NCI-H2029 treated with DMSO at 0.1 percent for 48 hours (cell line): ENCODE data around the gene ZCCHC14.

ENCODE experiments used
- DNase-seq: peaks from one replicate; lab custom pipeline; 2025; lab: John Stamatoyannopoulos, UW

ZCCHC14 gene

GRCh38 chr16:87457061-87457611 lies 35.7 kb downstream of the ZCCHC14 start:
- no peak for DNase-seq

GRCh38 chr16:87454391-87454790 lies 38.4 kb downstream of the ZCCHC14 start:
- DNase-seq = no peak

- no peak for DNase-seq
Measured at GRCh38 chr16:87453326-87453725, 39.5 kb downstream of the ZCCHC14 start.

- no peak for DNase-seq
Measured at GRCh38 chr16:87451563-87452210, 41.1 kb downstream of the ZCCHC14 start.

- no peak for DNase-seq
Measured at GRCh38 chr16:87448866-87449265, 44.0 kb downstream of the ZCCHC14 start.

GRCh38 chr16:87447323-87447722 lies 45.5 kb downstream of the ZCCHC14 start:
- DNase-seq = no peak

GRCh38 chr16:87446479-87446878 lies 46.3 kb downstream of the ZCCHC14 start:
- DNase-seq = no peak

GRCh38 chr16:87445486-87445885 lies 47.3 kb downstream of the ZCCHC14 start:
- no peak for DNase-seq

- DNase-seq = no peak
Measured at GRCh38 chr16:87443964-87444363, 48.9 kb downstream of the ZCCHC14 start.

GRCh38 chr16:87443016-87443415 lies 49.8 kb downstream of the ZCCHC14 start:
- DNase-seq = no peak

GRCh38 chr16:87442581-87442966 lies 50.2 kb downstream of the ZCCHC14 start:
- no peak for DNase-seq

- DNase-seq = no peak
Measured at GRCh38 chr16:87441886-87442580, 50.8 kb downstream of the ZCCHC14 start.

- no peak for DNase-seq
Measured at GRCh38 chr16:87439926-87440325, 52.9 kb downstream of the ZCCHC14 start.

- no peak for DNase-seq
Measured at GRCh38 chr16:87438611-87438985, 54.2 kb downstream of the ZCCHC14 start.

GRCh38 chr16:87437911-87438610 lies 54.8 kb downstream of the ZCCHC14 start:
- DNase-seq = no peak

- no peak for DNase-seq
Measured at GRCh38 chr16:87437327-87437726, 55.5 kb downstream of the ZCCHC14 start.

- no peak for DNase-seq
Measured at GRCh38 chr16:87436225-87437172, 56.3 kb downstream of the ZCCHC14 start.

GRCh38 chr16:87435372-87436224 lies 57.2 kb downstream of the ZCCHC14 start:
- no peak for DNase-seq

GRCh38 chr16:87434146-87434667 lies 58.6 kb downstream of the ZCCHC14 start:
- no peak for DNase-seq

GRCh38 chr16:87432330-87432915 lies 60.4 kb downstream of the ZCCHC14 start:
- no peak for DNase-seq
